Measurements from ENCODE around the gene ARMC9. TPM values are rescaled to one million over a fixed set of nuclear protein-coding genes. Genes with fewer than 3 reads are reported as not detected.
"Not testable (repeated sequence)": the region's sequence is repeated elsewhere in the genome, so short reads cannot be mapped to it uniquely, and the experiment has no call there.

The ARMC9 gene
- total RNA-seq, 4 donors from 2014 or later, result 2.8 to 15.9 (median 6.6) TPM

GRCh38 chr2:231343006-231343710, 144.7 kb downstream of the ARMC9 start:
- ATAC-seq (ENCODE audit: low FRiP score), result no peak
- no peak for DNase-seq (ENCODE audit: low spot score)
- TF ChIP-seq CTCF (IDR thresholded peaks at IDR 0.05), result no peak

- DNase-seq (ENCODE audit: low spot score) (no peak), ATAC-seq (ENCODE audit: low FRiP score) (no peak)
- TF ChIP-seq CTCF (IDR thresholded peaks at IDR 0.05), result no peak
These were observed 145.6 kb downstream of the ARMC9 start for GRCh38 chr2:231343988-231344387.

- DNase-seq (ENCODE audit: low spot score), result no peak
- ATAC-seq (ENCODE audit: low FRiP score), result no peak
- TF ChIP-seq CTCF (IDR thresholded peaks at IDR 0.05), result no peak
These were observed 146.4 kb downstream of the ARMC9 start for GRCh38 chr2:231344851-231345250.

GRCh38 chr2:231347081-231347480, 148.7 kb downstream of the ARMC9 start:
- TF ChIP-seq CTCF (IDR thresholded peaks at IDR 0.05), result no peak
- DNase-seq (ENCODE audit: low spot score) (no peak), ATAC-seq (ENCODE audit: low FRiP score) (no peak)

- ATAC-seq (ENCODE audit: low FRiP score), result no peak
- no peak for TF ChIP-seq CTCF (IDR thresholded peaks at IDR 0.05)
These were observed 149.2 kb downstream of the ARMC9 start for GRCh38 chr2:231347638-231348037.

GRCh38 chr2:231348173-231348572, 149.7 kb downstream of the ARMC9 start:
- DNase-seq (ENCODE audit: low spot score) (no peak), ATAC-seq (ENCODE audit: low FRiP score) (no peak)
- no peak for TF ChIP-seq CTCF (IDR thresholded peaks at IDR 0.05)

More at GRCh38 chr2:231347638-231348037, 149.2 kb downstream of the ARMC9 start:
- no peak for DNase-seq (ENCODE audit: low spot score)

GRCh38 chr2:231348704-231349373, 150.4 kb downstream of the ARMC9 start:
- DNase-seq (ENCODE audit: low spot score), result no peak
- ATAC-seq (ENCODE audit: low FRiP score), result no peak
- no peak for TF ChIP-seq CTCF (IDR thresholded peaks at IDR 0.05)

GRCh38 chr2:231349374-231349735, 150.9 kb downstream of the ARMC9 start:
- DNase-seq (ENCODE audit: low spot score); ATAC-seq (ENCODE audit: low FRiP score): not testable (repeated sequence)

Measured in omental fat pad (tissue), 4 donors.